Measurements from ENCODE around the gene ADD3.
"Not testable (repeated sequence)": the region's sequence is repeated elsewhere in the genome, so short reads cannot be mapped to it uniquely, and the experiment has no call there.

ADD3 gene

GRCh38 chr10:110032801-110033700, 25.3 kb downstream of the ADD3 start:
- DNase-seq (ENCODE audit: low read depth, low spot score) = no peak

GRCh38 chr10:110033701-110034235, 26.0 kb downstream of the ADD3 start:
- DNase-seq (ENCODE audit: low read depth, low spot score) = no peak

- DNase-seq (ENCODE audit: low read depth, low spot score) = no peak
Observed at GRCh38 chr10:110034596-110034995, 26.8 kb downstream of the ADD3 start.

- DNase-seq (ENCODE audit: low read depth, low spot score) = no peak
Observed at GRCh38 chr10:110035070-110035921, 27.5 kb downstream of the ADD3 start.

- no peak for DNase-seq (ENCODE audit: low read depth, low spot score)
Observed at GRCh38 chr10:110036640-110037039, 28.9 kb downstream of the ADD3 start.

- DNase-seq (ENCODE audit: low read depth, low spot score) = no peak
Observed at GRCh38 chr10:110039254-110039653, 31.5 kb downstream of the ADD3 start.

GRCh38 chr10:110040108-110040507, 32.3 kb downstream of the ADD3 start:
- no peak for DNase-seq (ENCODE audit: low read depth, low spot score)

GRCh38 chr10:110040767-110041478, 33.1 kb downstream of the ADD3 start:
- no peak for DNase-seq (ENCODE audit: low read depth, low spot score)

GRCh38 chr10:110041479-110041829, 33.7 kb downstream of the ADD3 start:
- DNase-seq (ENCODE audit: low read depth, low spot score) = no peak

GRCh38 chr10:110042181-110042580, 34.4 kb downstream of the ADD3 start:
- peak; percentile 10 for DNase-seq (ENCODE audit: low read depth, low spot score)

- DNase-seq (ENCODE audit: low read depth, low spot score) = no peak
Observed at GRCh38 chr10:110042891-110043290, 35.1 kb downstream of the ADD3 start.

GRCh38 chr10:110044681-110045080, 36.9 kb downstream of the ADD3 start:
- no peak for DNase-seq (ENCODE audit: low read depth, low spot score)

GRCh38 chr10:110045772-110046171, 38.0 kb downstream of the ADD3 start:
- no peak for DNase-seq (ENCODE audit: low read depth, low spot score)

- DNase-seq (ENCODE audit: low read depth, low spot score) = not testable (repeated sequence)
Observed at GRCh38 chr10:110048145-110048544, 40.4 kb downstream of the ADD3 start.

GRCh38 chr10:110048781-110049180, 41.0 kb downstream of the ADD3 start:
- no peak for DNase-seq (ENCODE audit: low read depth, low spot score)

GRCh38 chr10:110049889-110050591, 42.3 kb downstream of the ADD3 start:
- not testable (repeated sequence) for DNase-seq (ENCODE audit: low read depth, low spot score)

GRCh38 chr10:110051487-110051886, 43.7 kb downstream of the ADD3 start:
- no peak for DNase-seq (ENCODE audit: low read depth, low spot score)

- no peak for DNase-seq (ENCODE audit: low read depth, low spot score)
Observed at GRCh38 chr10:110052916-110053315, 45.1 kb downstream of the ADD3 start.

- DNase-seq (ENCODE audit: low read depth, low spot score) = no peak
Observed at GRCh38 chr10:110056822-110057221, 49.0 kb downstream of the ADD3 start.

GRCh38 chr10:110057456-110057855, 49.7 kb downstream of the ADD3 start:
- no peak for DNase-seq (ENCODE audit: low read depth, low spot score)

GRCh38 chr10:110058212-110058611, 50.4 kb downstream of the ADD3 start:
- no peak for DNase-seq (ENCODE audit: low read depth, low spot score)
